BLaER1 (cell line): ENCODE measurements around the gene SNX9.

Experiments
- H3K27ac ChIP-seq: shearing (Covaris generic); formaldehyde crosslinking; 2 replicates; pipeline ENCODE4 v1.8.1; 2022
- H3K27me3 ChIP-seq: shearing (Covaris generic); formaldehyde crosslinking; 2 replicates; pipeline ENCODE4 v1.8.1; 2022
- H3K36me3 ChIP-seq: shearing (Covaris generic); formaldehyde crosslinking; 2 replicates; pipeline ENCODE4 v1.8.1; 2022
- H3K4me1 ChIP-seq: shearing (Covaris generic); formaldehyde crosslinking; 2 replicates; pipeline ENCODE4 v1.8.1; 2022
- H3K4me2 ChIP-seq: shearing (Covaris generic); formaldehyde crosslinking; 2 replicates; pipeline ENCODE4 v1.8.1; 2022
- H3K4me3 ChIP-seq: shearing (Covaris generic); formaldehyde crosslinking; 2 replicates; pipeline ENCODE4 v1.8.1; 2022
- H3K9ac ChIP-seq: shearing (Covaris generic); formaldehyde crosslinking; 2 replicates; pipeline ENCODE4 v1.8.1; 2022
- H3K9me3 ChIP-seq: shearing (Covaris generic); formaldehyde crosslinking; 2 replicates; pipeline ENCODE4 v1.8.1; 2022
- H4K20me1 ChIP-seq: shearing (Covaris generic); formaldehyde crosslinking; 2 replicates; pipeline ENCODE4 v1.8.1; 2022
- Cebpa-rat ChIP-seq: shearing (Covaris generic); IDR thresholded peaks from 2 replicates; pipeline ENCODE4 v1.8.1; 2022

Gene SNX9

DNA sequence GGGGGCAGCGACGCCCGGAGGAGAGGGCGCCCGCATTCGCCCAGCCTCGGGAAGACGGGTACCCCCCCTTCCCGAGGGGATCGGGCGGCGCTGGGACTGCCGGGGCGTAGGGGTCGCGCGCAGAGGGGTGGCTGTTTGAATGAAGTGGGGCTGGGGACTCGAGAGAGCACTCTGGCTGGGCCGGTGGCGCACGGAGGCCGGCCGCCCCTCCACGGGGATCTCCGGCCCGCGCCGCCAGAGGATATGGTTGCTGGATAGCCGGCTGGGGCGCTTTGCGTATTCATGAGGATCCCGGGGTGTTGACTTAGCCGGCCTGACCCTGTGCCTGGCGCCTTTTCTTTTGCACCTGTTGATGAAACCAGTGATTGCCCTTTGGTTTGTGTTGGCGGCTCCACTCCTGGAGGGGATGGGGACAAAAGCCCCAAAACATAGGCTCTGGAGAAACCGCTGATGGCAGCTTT, 159.1 kb downstream of the SNX9 start:
- H3K9ac ChIP-seq, result peak overlapping the region; percentile 83
- H3K4me3 ChIP-seq, result peak overlapping the region; percentile 92
- H3K9me3 ChIP-seq, result no peaks in the 10 kb centered on the region
- peak overlapping the region; percentile 85 for H3K27ac ChIP-seq
- no peaks in the 10 kb centered on the region for H3K36me3 ChIP-seq
- peaks cover 67% of the 10 kb centered on the region for H3K4me1 ChIP-seq
- H3K4me2 ChIP-seq, result peak overlapping the region; percentile 100
- peaks cover 12% of the 10 kb centered on the region; the same call in 1 of the 2 replicates for H3K27me3 ChIP-seq
- no peak for TF ChIP-seq Cebpa-rat
- H4K20me1 ChIP-seq, result peaks cover 14% of the 10 kb centered on the region; the same call in 1 of the 2 replicates

DNA sequence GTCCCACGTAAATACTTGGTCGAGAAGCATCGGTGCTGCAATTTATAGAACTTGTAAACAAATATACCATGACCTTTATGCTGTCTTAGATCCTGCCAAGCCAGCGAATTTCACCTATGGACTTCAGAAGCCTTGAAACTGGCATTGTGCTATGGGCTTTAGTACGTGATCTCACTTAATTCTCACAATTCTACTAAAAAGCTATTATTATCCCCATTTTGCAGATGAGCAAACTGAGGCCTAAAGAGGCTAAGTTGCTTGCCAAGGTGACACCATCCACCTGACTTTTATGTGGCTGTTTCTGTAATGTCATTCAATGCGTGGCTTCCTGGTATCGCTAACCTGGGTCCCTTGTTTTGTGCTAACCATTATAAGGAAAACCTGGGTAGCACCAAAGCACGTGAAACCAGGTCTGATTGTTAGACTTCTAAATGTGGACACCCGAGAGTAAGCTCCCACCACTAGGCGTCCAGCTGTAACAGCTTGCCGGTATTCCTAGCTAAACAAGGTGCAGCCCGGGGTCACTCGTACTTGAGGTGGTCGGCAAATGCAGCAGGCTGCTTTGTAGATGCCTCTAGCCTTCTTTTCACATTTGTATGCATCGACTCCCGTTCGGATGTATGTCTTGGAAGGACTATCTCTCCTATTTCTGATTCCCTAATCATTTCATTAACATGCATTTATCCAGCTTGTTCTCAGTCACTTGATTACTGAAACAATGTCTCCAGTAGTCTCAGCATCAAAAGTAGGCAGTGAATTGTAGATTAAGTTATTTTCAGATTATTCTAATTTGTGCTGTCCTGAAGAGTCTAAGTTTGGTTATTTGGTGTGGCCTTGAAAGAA, 159.7 kb downstream of the SNX9 start:
- no peak overlapping the region for H3K27ac ChIP-seq
- peaks cover 67% of the 10 kb centered on the region for H3K4me1 ChIP-seq
- H4K20me1 ChIP-seq, result peaks cover 14% of the 10 kb centered on the region; the same call in 1 of the 2 replicates
- peaks cover 12% of the 10 kb centered on the region; the same call in 1 of the 2 replicates for H3K27me3 ChIP-seq
- peak overlapping the region; percentile 83 for H3K9ac ChIP-seq
- H3K4me3 ChIP-seq, result peak overlapping the region; percentile 92
- TF ChIP-seq Cebpa-rat, result no peak
- peak overlapping the region; percentile 100 for H3K4me2 ChIP-seq
- no peaks in the 10 kb centered on the region for H3K9me3 ChIP-seq
- H3K36me3 ChIP-seq, result no peaks in the 10 kb centered on the region

DNA sequence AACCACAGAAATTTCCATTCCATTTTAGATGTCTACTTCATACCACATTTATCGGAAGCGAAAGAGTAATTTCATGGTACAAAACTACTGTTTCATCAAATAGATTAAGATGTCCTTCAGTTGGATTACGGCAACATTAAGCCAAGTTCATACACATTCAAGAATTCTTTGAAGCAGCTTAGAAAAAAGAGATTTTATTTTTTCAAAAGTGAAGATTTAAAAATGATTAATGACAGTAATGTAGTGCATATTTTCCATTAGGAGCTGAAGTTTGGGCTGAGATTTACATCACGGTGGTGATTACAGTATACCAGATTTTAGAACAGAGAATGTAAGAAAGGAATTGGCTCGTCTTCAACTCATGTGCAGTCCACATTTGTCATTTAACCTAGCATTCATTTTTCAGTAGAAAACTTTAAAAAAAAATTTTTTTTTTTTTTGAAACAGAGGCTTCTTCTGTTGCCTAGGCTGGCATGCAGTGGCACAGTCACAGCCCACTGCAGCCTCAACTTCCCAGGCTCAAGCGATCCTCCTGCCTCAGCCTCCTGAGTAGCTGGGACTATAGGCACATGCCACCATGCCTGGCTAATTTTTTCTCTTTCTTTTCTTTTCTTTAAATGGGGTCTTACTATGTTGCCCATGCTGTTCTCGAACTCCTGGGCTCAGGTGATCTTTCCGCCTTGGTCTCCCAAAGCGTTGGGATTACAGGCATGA, 160.5 kb downstream of the SNX9 start:
- peak overlapping the region; percentile 100 for H3K4me2 ChIP-seq
- peaks cover 71% of the 10 kb centered on the region for H3K4me1 ChIP-seq
- no peaks in the 10 kb centered on the region for H3K36me3 ChIP-seq
- H3K9ac ChIP-seq, result no peak overlapping the region
- H3K9me3 ChIP-seq, result no peaks in the 10 kb centered on the region
- no peak overlapping the region for H3K4me3 ChIP-seq
- H3K27me3 ChIP-seq, result peaks cover 12% of the 10 kb centered on the region; the same call in 1 of the 2 replicates
- H4K20me1 ChIP-seq, result peaks cover 14% of the 10 kb centered on the region; the same call in 1 of the 2 replicates
- no peak overlapping the region for H3K27ac ChIP-seq
- no peak for TF ChIP-seq Cebpa-rat

DNA sequence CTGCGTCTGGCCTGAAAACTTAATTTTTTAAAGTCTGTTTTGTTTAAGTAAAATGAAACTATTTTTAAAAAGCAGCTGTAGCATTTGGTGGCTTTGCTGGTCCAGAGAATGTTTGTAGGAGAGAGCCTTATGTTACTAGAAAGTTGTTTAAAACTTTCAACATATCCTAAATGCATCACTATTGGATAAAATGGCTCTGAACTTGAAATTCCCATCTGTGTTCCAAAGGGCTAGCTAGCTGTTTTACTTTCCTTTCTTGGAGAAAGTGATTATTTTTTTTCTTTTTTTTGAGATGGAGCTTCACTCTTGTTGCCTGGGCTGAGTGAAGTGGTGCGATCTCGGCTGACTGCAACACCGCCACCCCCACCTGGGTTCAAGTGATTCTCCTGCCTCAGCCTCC, 161.1 kb downstream of the SNX9 start:
- Histone ChIP-seq H3K4me2 (peak overlapping the region; percentile 100), H3K4me3 (no peak overlapping the region), H3K9me3 (no peaks in the 10 kb centered on the region), H3K36me3 (no peaks in the 10 kb centered on the region), H3K4me1 (peaks cover 71% of the 10 kb centered on the region), H3K27ac (no peak overlapping the region), H3K27me3 (peaks cover 12% of the 10 kb centered on the region; the same call in 1 of the 2 replicates), H3K9ac (no peak overlapping the region), H4K20me1 (peaks cover 14% of the 10 kb centered on the region; the same call in 1 of the 2 replicates)
- no peak for TF ChIP-seq Cebpa-rat

DNA sequence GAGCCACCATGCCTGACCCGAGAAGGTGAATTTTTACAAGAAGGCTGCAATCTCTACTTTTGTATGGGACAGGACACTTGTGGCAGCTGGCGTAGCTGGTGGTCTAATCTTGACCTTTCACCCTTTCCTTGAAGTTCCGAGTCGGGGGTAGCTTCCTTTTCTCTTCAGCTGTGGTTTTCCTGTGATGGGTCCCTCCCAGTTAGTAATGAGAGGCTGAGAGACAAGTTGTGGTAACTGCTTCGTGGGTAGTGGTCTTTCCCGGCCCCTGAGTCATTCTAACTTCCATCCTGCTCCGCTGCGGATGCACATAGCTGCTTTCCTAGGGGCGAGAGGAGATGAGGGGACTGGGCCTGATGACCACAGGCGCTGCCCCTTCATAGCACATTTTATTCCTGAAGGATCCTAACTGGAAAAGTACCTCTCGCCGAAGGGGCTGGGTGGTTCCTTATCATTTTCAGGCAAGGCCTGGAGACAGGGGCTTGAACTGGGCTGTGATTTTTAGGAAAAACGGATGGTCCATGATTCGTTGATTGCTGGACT, 161.7 kb downstream of the SNX9 start:
- Histone ChIP-seq H3K36me3 (no peaks in the 10 kb centered on the region), H3K27ac (no peak overlapping the region), H3K4me3 (no peak overlapping the region), H3K27me3 (peaks cover 12% of the 10 kb centered on the region; the same call in 1 of the 2 replicates), H3K9me3 (no peaks in the 10 kb centered on the region), H3K4me2 (peak overlapping the region; percentile 100), H3K9ac (no peak overlapping the region), H4K20me1 (peaks cover 14% of the 10 kb centered on the region; the same call in 1 of the 2 replicates), H3K4me1 (peaks cover 71% of the 10 kb centered on the region)
- no peak for TF ChIP-seq Cebpa-rat

DNA sequence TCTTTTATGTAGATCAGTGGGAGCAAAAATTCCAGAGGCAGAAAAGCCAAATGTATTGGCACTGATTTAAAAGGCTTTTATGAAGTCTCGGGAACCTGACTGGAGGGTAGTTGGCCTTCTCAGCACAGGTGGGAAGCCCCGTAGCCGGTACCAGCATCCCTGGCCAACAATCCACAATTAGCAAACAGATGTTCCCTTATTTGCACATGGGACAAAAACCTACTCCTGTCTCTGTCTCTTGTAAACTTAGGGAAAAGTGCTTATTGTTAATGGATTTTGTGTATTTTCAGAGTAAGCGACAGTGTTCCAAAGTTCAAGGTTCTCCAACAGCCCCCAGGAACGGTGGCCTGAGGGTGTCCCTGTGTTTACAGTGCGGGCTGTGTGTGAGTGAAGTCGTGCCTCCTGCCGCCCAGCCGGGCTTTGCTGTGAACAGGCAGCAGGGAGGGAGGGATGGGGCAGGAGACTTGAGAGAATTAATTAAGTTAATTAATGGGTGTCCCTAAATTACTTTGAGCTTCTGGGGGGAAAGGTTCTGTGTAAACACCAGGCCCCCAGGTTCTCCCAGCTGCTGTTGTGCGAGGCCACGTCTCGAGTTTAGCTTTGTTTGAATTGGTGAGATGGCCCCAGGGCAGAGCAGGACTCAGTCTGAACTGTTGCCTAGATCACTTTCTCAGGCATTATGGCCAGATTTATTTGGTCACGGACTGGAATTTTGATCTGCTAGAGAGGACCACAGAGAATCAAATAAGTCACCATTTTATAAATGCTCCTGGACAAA, 162.5 kb downstream of the SNX9 start:
- Histone ChIP-seq H3K4me2 (peak overlapping the region; percentile 100), H3K9ac (no peak overlapping the region), H3K27me3 (peaks cover 9% of the 10 kb centered on the region; the same call in 1 of the 2 replicates), H3K9me3 (no peaks in the 10 kb centered on the region), H3K36me3 (no peaks in the 10 kb centered on the region), H4K20me1 (peaks cover 14% of the 10 kb centered on the region; the same call in 1 of the 2 replicates), H3K4me1 (peaks cover 71% of the 10 kb centered on the region), H3K27ac (no peak overlapping the region), H3K4me3 (no peak overlapping the region)
- TF ChIP-seq Cebpa-rat, result no peak

DNA sequence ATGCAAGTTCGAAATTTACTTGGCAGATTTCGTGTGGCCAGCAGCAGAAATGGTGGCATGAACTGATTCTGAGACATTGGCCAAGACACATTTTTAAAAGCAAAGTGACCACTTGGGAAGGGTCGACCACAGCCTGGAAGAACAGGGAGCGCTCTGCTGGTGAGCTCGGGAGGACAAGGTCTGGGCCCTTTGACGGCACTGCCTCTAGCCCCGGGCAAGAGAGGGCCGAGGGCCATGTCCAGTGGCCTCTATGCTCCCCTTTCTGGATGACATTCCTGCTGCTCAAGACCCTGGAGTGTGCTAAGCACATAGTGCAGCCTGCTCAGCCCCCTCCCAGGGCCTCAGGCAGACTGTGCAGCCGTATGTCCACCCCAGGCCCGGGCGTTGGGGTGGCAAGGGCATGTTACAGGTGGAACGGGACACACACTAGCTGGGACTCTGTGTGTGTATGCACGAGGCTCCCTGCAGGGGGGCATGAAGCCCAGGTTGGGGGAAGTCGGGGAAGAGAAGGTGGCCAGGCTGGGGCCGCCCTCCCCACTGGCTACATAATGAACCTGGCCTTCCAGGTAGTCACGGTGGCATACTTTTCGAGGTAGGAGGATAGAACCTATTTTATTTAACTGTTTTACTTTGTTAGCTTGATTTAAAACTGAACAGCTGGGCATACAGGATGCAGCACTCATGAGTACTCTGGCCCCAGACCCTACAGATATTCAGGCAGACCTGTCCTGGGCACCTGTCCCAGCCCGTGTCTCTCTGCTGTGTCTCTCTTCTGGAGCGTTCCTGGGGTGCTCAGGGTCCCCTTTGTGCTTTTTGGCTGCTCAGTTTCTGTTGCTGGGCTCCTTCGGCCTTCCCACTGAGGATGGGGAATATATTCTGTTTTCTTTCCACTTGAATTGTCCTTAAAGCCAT, 165.0 kb downstream of the SNX9 start:
- peaks cover 14% of the 10 kb centered on the region; the same call in 1 of the 2 replicates for H4K20me1 ChIP-seq
- H3K27ac ChIP-seq, result no peak overlapping the region
- no peak overlapping the region for H3K9ac ChIP-seq
- TF ChIP-seq Cebpa-rat, result no peak
- H3K9me3 ChIP-seq, result no peaks in the 10 kb centered on the region
- no peak overlapping the region for H3K4me3 ChIP-seq
- no peaks in the 10 kb centered on the region for H3K27me3 ChIP-seq
- no peaks in the 10 kb centered on the region for H3K36me3 ChIP-seq
- H3K4me1 ChIP-seq, result peaks cover 63% of the 10 kb centered on the region
- no peak overlapping the region for H3K4me2 ChIP-seq

DNA sequence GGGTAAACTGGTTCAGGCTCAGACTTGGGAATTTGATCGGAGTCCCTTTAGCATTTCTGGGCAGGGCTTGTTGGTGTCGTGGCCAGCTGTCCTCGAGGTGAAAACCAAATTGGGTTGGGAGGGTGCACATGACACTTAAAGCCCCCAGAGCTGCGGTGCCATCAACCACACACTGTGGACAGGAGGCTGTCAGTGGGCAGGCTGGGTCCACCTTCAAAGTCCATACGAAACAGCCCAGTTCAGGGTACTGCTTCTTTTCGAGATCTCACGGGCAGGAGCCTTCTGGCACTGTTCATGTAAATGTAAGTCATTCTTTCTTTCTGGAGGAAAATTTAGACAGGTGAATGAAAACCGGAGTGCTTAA, 165.6 kb downstream of the SNX9 start:
- no peak overlapping the region for H3K27ac ChIP-seq
- H4K20me1 ChIP-seq, result peaks cover 14% of the 10 kb centered on the region; the same call in 1 of the 2 replicates
- H3K9me3 ChIP-seq, result no peaks in the 10 kb centered on the region
- H3K27me3 ChIP-seq, result no peaks in the 10 kb centered on the region
- no peak for TF ChIP-seq Cebpa-rat
- no peak overlapping the region for H3K4me2 ChIP-seq
- no peak overlapping the region for H3K9ac ChIP-seq
- H3K4me3 ChIP-seq, result no peak overlapping the region
- peaks cover 56% of the 10 kb centered on the region for H3K4me1 ChIP-seq
- H3K36me3 ChIP-seq, result no peaks in the 10 kb centered on the region
